GM19043 (cell line): ENCODE results near the gene PIGO.
A peak's percentile ranks its signal among the peaks of the same experiment; 100 is the strongest.

Experiments
- ATAC-seq: cut with Tn5 transposase; IDR thresholded peaks from one replicate; pipeline ENCODE4 v1.9.1; 2021; ENCODE audit warnings: low read depth; ENCODE audit not compliant: unreplicated experiment

Gene PIGO

DNA sequence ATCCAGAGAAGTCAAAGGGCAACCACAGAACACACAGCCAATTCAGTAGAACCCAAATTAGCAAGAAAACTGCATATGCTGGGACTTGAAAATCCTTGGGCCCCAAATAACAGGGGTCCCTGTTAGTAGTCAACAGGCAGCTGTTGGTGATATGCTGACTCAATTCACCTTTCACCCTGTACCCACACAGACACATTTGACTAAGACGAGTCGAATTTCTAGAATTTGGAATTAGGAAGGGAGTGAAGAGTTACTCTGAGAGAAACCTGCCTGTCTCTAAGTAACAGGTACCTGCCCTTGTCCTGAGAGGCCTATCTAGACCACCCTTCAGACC, 23.1 kb downstream of the PIGO start:
- ATAC-seq: no peak

DNA sequence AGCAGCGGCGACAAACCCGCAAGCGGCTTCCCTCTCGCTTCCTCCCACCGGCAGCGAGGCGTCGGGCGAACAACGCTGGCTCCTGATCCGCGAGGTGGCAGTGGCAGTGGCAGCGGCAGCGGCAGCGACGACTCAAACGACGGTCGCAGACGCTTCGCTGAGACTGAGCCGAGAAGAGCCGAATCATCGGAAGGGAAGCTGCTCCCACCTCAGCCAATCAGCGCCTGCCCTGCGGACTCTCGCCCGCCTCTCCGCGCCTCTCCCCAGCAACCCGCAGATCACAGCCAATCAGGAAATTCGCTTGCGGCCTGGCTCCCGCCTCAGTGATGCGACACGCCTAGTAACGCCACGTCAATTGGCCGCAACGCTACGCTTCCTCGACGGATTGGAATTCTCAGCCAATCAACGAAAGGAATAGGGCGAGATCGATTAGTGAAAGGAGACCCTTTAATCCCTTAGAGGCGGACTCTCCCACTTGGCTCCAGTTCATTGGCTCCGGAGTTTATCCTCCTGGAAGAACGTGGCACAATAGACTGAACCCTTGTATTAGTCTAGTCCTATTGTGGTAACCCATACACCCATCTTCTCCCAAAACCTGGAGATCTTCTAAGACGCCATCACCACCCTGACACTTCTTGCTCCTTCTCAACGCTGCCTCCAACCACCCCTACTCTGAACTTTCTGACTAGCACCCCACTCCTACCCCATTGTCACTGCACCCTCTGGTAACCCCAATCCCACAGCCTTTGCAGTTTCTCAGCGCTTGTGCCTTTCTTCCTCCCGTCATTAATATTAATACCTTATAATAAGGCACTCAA, 23.7 kb downstream of the PIGO start, which contains the start of gene VCP:
Gene VCP (minus strand): TSS at position 165 of the 818 bp plus-strand sequence. CDS start 272 bp downstream, outside the sequence.
- peak; percentile 85 for ATAC-seq

GRCh38 chr9:35071814-35072460, 24.5 kb downstream of the PIGO start:
- peak; percentile 46 for ATAC-seq

DNA sequence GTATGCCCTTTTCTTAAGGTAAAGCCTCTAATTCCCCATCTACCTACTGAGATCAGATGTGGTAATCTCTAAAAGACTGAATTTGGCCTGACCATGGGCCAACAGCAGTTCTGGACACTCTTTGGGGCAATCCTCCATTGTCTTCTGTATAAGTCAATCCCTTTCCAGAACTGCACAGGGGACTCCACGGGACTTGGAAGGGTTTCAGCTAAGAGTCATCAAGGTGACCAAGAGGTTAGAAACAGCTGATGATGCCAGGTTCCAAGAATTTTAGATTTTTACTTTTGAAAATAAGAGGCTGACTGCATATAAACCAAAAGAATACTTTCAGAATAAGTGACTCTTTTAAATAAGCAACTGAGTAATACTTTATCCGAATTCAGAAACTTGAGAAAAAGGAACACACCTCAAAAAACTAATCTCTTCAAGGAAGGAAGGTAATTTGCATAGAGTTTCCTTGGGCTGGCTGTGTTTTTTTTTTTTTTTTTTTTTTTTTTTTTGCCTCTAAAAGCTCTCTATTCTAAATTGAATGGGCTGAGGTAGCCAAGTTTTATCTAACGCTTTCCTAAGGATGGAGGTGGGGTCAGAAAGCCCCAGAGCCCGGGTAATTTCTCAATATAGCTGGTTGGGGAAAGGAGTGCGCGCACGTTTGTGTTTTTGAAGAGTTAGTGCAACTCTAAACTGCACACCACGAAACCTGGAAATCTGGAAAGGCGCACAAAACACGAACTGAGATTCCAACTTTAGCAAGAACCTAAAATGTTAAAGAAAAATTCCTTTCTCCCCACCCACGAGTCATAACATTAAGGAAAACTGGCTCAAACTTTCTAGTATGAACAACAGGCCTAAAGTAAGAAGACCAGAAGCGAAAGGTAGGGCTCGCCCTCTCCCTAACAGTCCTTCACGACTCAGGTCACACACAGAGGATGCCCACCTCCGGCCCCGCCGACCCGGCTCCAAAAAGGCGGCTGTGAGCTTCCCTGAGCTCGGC, 25.3 kb downstream of the PIGO start:
- ATAC-seq: no peak

DNA sequence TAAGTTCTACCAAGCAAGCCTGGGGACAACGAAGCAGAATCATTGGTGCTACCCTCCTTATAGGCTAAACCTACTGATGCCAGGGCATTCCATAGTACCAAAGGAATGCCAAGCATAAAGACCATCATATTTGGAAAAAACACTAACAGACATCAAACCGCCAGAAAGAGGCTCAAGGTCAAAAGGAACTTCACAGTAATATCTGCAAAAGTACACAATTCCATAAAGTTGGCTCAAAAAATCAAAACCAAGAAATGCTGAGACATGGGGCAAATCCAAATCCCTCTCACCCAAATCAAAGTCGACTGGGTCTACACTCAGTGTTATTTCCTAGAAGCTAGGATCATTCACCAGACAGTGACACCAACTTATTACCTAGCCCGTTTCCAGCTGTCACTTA, 27.4 kb downstream of the PIGO start:
- no peak for ATAC-seq

DNA sequence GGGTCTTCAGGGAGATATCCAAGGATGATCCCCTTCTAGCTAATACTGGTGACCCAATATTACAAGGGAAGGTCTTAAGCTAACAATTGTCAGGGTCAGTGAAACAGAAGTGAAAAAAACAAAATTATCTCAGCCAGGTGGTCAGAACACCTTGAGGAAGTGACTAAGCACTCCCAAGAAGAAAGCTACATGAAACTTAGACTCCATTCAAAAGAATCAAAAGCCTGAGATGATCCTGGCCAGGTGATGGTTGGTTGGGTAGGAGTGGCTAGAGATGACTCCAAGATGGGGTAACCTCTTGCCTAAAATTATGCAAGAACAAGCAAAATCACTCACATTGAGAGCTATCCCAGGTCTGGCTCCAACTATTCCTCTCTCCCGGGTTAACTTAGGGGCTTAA, 29.3 kb downstream of the PIGO start:
- no peak for ATAC-seq

- ATAC-seq: no peak
Observed at GRCh38 chr9:35060548-35061207, 35.7 kb downstream of the PIGO start.

- no peak for ATAC-seq
Observed at GRCh38 chr9:35059438-35059837, 37.0 kb downstream of the PIGO start.

- no peak for ATAC-seq
Observed at GRCh38 chr9:35057271-35057620, 39.1 kb downstream of the PIGO start.

- no peak for ATAC-seq
Observed at GRCh38 chr9:35056571-35057270, 39.7 kb downstream of the PIGO start.

GRCh38 chr9:35054871-35055644, 41.3 kb downstream of the PIGO start:
- ATAC-seq: no peak

- ATAC-seq: no peak
Observed at GRCh38 chr9:35054185-35054835, 42.1 kb downstream of the PIGO start.

GRCh38 chr9:35051069-35051967, 45.1 kb downstream of the PIGO start:
- ATAC-seq: no peak

DNA sequence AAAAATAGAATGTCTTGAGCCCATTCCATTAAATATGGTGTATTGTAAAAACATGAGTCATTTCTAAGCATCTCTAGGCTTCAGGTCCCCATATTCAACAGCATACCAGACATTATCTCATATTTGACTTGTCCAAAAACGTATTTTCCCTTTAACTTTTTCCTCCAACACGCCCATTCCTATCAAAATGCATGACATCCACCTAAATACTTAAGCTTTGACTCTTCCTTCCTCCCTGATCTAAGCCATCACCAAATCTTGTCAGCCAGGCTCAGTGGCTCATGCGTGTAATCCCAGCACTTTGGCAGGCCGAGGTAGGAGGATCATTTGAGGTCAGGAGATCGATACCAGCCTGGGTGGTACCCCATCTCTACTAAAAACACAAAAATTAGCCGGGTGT, 47.9 kb downstream of the PIGO start:
- ATAC-seq: no peak

DNA sequence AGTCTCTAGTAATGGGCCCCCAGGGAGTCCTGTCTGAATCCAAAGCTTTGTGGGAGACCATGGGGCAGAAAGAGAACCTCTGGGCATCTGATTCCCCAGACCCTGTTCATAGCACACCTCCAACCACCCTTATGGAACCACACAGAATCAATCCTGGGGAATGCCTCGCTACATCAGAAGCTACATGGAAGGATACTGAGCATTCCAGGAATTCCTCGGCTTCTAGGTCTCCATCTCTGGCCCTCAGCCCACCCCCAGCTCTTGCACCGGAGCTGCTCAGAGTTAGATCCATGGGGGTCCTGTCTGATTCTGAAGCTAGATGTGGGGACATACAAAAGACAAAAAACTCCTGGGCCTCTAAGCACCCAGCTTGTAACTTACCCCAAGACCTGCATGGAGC, 52.3 kb downstream of the PIGO start:
- no peak for ATAC-seq

DNA sequence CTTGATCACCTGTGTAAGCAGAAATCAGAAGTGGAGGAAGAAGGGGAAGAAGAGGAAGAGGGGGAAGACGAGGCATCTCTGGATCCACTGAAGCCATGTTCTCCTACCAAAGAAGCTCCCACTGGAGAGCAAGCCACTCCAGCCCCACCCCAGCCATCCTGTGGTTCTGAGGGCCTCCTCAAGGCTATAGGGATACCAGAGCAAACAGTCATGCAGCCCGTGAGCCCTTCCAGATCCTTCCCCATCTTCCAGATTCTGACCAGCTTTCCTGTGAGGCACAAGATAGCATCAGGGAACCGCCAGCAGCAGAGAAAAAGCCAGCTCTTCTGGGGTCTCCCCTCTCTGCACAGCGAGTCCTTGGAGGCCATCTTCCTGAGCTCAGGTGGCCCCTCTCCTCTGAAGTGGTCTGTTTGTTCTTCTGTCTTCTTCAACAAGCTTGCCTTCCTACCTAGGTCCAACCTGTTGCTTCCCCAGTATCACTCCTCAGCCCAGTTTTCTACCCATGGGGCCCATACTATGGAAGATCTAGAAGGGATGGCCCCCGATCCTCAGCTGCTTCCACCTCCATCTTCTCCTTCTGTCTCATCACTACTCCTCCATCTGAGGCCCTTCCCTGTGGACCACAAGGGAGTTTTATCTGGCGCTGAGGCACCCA, 53.4 kb downstream of the PIGO start:
- no peak for ATAC-seq

- no peak for ATAC-seq
Observed at GRCh38 chr9:35042081-35042604, 54.2 kb downstream of the PIGO start.
